ENCODE results near the gene TMEM221. TPM values are rescaled to one million over a fixed set of nuclear protein-coding genes. Genes with fewer than 3 reads are reported as not detected.

TMEM221 gene
- total and polyA plus RNA-seq, 2 donors from 2014 or later, result 0.13 TPM; not detected in 1

GRCh38 chr19:17456127-17456526 lies 7.7 kb upstream of the TMEM221 start:
- Histone ChIP-seq H3K36me3 (ENCODE audit: control insufficient read depth in 2 of 3, insufficient read depth in 3 of 3, low read length in 3 of 3) (no peaks in the 10 kb centered on the region), H3K9ac (ENCODE audit: low read length in 3 of 3) (no peak overlapping the region), H3K9me3 (ENCODE audit: control insufficient read depth in 2 of 3, insufficient read depth in 1 of 3, low read length in 3 of 3) (no peaks in the 10 kb centered on the region), H3K4me1 (ENCODE audit: control insufficient read depth in 2 of 3, insufficient read depth in 2 of 3, low read depth in 1 of 3, low read length in 3 of 3) (peaks cover 0 to 4% (median 0%) of the 10 kb centered on the region in 3 donors), H3K27me3 (ENCODE audit: control insufficient read depth, insufficient read depth, low read length) (peaks cover 10% of the 10 kb centered on the region), H3K4me3 (ENCODE audit: low read length in 3 of 3) (no peak overlapping the region), H3K27ac (ENCODE audit: low read depth in 2 of 2, low read length in 2 of 2) (no peak overlapping the region)
- FAIRE-seq (no peak), DNase-seq (no peak)
- TF ChIP-seq CTCF (IDR thresholded peaks at IDR 0.05; ENCODE audit: borderline replicate concordance, extremely low read depth, insufficient read depth), result no peak
- intact Hi-C loops (cut with DNase I), result no loop called here

GRCh38 chr19:17455308-17456123 lies 7.0 kb upstream of the TMEM221 start:
- peak; percentile 63 to 75 (median 70) for DNase-seq
- no peak overlapping the region for H3K27ac ChIP-seq (ENCODE audit: low read depth in 2 of 2, low read length in 2 of 2)
- no peak for TF ChIP-seq CTCF (IDR thresholded peaks at IDR 0.05; ENCODE audit: borderline replicate concordance, extremely low read depth, insufficient read depth)
- intact Hi-C loops (cut with DNase I), result no loop called here
- no peak overlapping the region for H3K9ac ChIP-seq (ENCODE audit: low read length in 3 of 3)
- no peak for FAIRE-seq
- no peak overlapping the region for H3K4me3 ChIP-seq (ENCODE audit: low read length in 3 of 3)
- H3K36me3 ChIP-seq (ENCODE audit: control insufficient read depth in 2 of 3, insufficient read depth in 3 of 3, low read length in 3 of 3), result no peaks in the 10 kb centered on the region
- H3K27me3 ChIP-seq (ENCODE audit: control insufficient read depth, insufficient read depth, low read length), result peaks cover 10% of the 10 kb centered on the region
- H3K9me3 ChIP-seq (ENCODE audit: control insufficient read depth in 2 of 3, insufficient read depth in 1 of 3, low read length in 3 of 3), result no peaks in the 10 kb centered on the region
- peaks cover 0 to 4% (median 0%) of the 10 kb centered on the region in 3 donors for H3K4me1 ChIP-seq (ENCODE audit: control insufficient read depth in 2 of 3, insufficient read depth in 2 of 3, low read depth in 1 of 3, low read length in 3 of 3)

- H3K27me3 ChIP-seq (ENCODE audit: control insufficient read depth, insufficient read depth, low read length), result peaks cover 10% of the 10 kb centered on the region
- intact Hi-C loops (cut with DNase I), result no loop called here
- TF ChIP-seq CTCF (IDR thresholded peaks at IDR 0.05; ENCODE audit: borderline replicate concordance, extremely low read depth, insufficient read depth), result no peak
- DNase-seq (peak in 4 of 5 donors; percentile 41 to 68 (median 51)), FAIRE-seq (no peak)
- peaks cover 0 to 4% (median 0%) of the 10 kb centered on the region in 3 donors for H3K4me1 ChIP-seq (ENCODE audit: control insufficient read depth in 2 of 3, insufficient read depth in 2 of 3, low read depth in 1 of 3, low read length in 3 of 3)
- no peaks in the 10 kb centered on the region for H3K9me3 ChIP-seq (ENCODE audit: control insufficient read depth in 2 of 3, insufficient read depth in 1 of 3, low read length in 3 of 3)
- H3K36me3 ChIP-seq (ENCODE audit: control insufficient read depth in 2 of 3, insufficient read depth in 3 of 3, low read length in 3 of 3), result no peaks in the 10 kb centered on the region
- no peak overlapping the region for H3K9ac ChIP-seq (ENCODE audit: low read length in 3 of 3)
- H3K4me3 ChIP-seq (ENCODE audit: low read length in 3 of 3), result no peak overlapping the region
- H3K27ac ChIP-seq (ENCODE audit: low read depth in 2 of 2, low read length in 2 of 2), result no peak overlapping the region
Observed at GRCh38 chr19:17454576-17455071, 6.2 kb upstream of the TMEM221 start.
